Gastroesophageal sphincter (tissue), 3 donors: Measurements from ENCODE around the gene KLHL40.

ENCODE experiments used
- CTCF ChIP-seq, 4 experiments: fragments of 200-600 bp in 2 of 4; fragments of 450-650 bp in 2 of 4; sonication (generic) in 1 of 4; IDR thresholded peaks; one replicate each; pipeline ENCODE4 v1.5.1; 2017 to 2019; ENCODE audit warnings: antibody characterized with exemption in 4 of 4, mild to moderate bottlenecking in 2 of 4, moderate library complexity in 2 of 4
- EP300 ChIP-seq: sonication (generic); formaldehyde crosslinking; IDR thresholded peaks from one replicate; pipeline ENCODE4 v1.6.1; 2017; ENCODE audit warnings: antibody characterized with exemption, mild to moderate bottlenecking
- POLR2A ChIP-seq, 2 donors: fragments of 450-650 bp; IDR thresholded peaks; one replicate each; pipeline ENCODE4 v1.6.1; 2017; ENCODE audit warnings: antibody characterized with exemption in 2 of 2, mild to moderate bottlenecking in 2 of 2, moderate library complexity in 1 of 2
- POLR2AphosphoS5 ChIP-seq: sonication (generic); formaldehyde crosslinking; IDR thresholded peaks from one replicate; pipeline ENCODE4 v1.6.1; 2017; ENCODE audit warnings: antibody characterized with exemption

DNA sequence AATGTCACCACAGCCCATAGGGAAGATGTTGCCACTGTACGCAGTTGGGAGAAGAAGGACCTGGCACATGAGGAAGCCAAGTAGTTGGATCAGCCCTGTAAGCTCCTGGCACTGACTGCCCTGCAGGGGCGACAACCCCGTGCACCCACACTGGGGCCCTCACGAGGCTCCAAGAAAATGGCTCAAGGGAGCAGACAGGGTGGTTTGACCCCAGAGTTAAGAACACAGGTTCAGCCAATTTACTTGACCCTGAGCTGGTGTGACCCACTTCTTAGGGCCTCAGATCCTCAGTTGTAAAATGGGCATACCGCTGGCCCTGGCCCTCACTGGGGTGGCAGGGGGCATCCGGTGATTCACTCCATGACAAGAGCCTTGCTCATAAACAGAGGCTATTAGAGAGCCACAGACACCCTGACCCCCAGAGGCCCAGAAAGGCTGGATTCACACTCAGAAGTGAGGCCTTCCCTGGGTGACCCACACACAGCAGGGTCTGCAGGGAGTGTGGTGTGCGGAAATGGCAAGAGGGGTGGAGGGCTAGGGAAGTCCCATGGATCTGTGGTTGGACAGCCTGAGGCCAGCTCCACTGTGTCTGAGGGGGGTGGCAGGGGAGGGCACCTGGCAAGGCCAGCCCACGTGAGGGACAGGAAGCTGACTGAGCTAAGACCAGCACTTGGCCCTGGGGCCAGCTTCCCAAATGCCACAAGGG, 19.0 kb downstream of the KLHL40 start:
- TF ChIP-seq CTCF (IDR thresholded peaks at IDR 0.05) = no peak
- TF ChIP-seq POLR2AphosphoS5 = no peak
- no peak for TF ChIP-seq POLR2A (IDR thresholded peaks at IDR 0.05)
- no peak for TF ChIP-seq EP300
